ENCODE data around the gene KDM4D.

Gene KDM4D

DNA sequence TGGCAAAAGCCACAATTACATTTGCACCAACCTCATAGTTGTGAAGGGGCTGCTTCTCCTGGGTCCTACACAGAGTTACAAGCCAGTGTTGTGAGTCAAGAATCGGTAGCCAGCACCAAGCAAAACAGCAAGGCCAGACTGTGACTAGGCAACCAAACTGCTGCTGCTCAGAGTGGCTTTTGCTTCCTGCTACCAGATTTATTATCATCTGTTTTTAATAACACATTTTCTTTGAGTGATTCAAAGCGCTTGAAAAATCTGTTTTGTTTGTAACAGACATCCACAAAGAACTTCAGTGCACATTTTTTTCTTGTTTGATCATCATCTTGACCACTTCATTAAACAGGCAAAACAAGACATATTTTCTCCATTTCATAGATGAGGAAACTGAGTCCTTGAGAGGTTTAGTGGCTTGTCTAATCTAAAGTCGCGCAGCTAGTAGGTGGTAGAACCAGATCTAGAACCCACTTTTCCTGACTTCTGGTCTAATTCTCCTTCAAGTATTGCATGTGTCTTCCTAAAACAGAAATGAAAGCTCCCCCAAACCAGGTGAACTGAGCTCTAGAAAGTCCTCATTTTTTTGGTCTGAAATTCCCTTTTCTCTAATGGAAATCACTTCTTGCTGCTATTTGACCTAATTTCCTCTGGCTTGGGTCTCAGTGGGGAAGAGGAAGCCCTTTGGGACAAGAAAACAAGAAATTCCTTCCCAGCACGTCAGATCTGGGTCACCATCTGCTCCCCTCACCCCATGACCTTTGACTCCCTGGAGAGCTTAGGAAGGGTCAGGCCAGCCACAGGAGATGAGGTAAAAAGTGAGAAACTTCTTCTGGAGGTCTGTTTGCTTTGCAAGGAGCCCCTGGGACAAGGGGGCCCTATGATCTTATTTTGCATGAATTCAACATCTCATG is 40.0 kb upstream of the KDM4D start:
- H3K9ac ChIP-seq (ENCODE audit: low read length in 5 of 5): peak overlapping the region in 2 of 5 donors; percentile 10 to 46
- no peaks in the 10 kb centered on the region for H3K9me3 ChIP-seq (ENCODE audit: control insufficient read depth in 5 of 5, low read length in 5 of 5)

DNA sequence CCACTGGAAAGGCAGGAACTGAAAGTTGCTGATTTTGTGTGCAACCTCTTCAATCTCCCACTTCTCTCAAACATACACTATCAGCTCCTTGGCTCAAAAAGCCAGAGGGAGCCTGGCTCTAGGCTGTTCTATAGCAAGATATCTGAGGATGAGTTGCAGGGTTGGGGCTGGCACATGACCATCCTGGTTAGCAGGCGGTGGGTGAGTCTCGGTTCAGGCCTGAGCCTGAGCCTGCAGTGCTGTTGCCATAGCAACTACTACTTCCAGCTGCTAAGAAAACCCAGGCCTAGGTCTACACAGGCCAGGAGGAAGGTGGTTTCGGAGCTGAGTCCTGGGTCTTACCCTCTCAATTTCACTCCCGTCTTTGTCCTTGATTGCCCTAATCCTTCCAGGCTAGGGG is 39.1 kb upstream of the KDM4D start:
- Histone ChIP-seq H3K9me3 (ENCODE audit: control insufficient read depth in 5 of 5, low read length in 5 of 5) (no peaks in the 10 kb centered on the region), H3K4me3 (ENCODE audit: low read depth in 1 of 5, low read length in 5 of 5) (no peak overlapping the region), H3K9ac (ENCODE audit: low read length in 5 of 5) (no peak overlapping the region), H3K27ac (ENCODE audit: low read depth, low read length) (peak overlapping the region; percentile 56), H3K36me3 (ENCODE audit: control insufficient read depth in 5 of 5, insufficient read depth in 5 of 5, low read length in 5 of 5) (no peaks in the 10 kb centered on the region), H3K4me1 (ENCODE audit: control insufficient read depth in 5 of 5, insufficient read depth in 5 of 5, low read length in 5 of 5) (peaks cover 6 to 49% (median 40%) of the 10 kb centered on the region in 5 donors), H3K27me3 (ENCODE audit: control insufficient read depth in 5 of 5, insufficient read depth in 4 of 5, low read length in 5 of 5) (no peaks in the 10 kb centered on the region)

More for the DNA sequence above, 40.0 kb upstream of the KDM4D start:
- Histone ChIP-seq H3K27ac (ENCODE audit: low read depth, low read length) (peak overlapping the region; percentile 56), H3K36me3 (ENCODE audit: control insufficient read depth in 5 of 5, insufficient read depth in 5 of 5, low read length in 5 of 5) (no peaks in the 10 kb centered on the region), H3K27me3 (ENCODE audit: control insufficient read depth in 5 of 5, insufficient read depth in 4 of 5, low read length in 5 of 5) (no peaks in the 10 kb centered on the region), H3K4me1 (ENCODE audit: control insufficient read depth in 5 of 5, insufficient read depth in 5 of 5, low read length in 5 of 5) (peaks cover 6 to 46% (median 34%) of the 10 kb centered on the region in 5 donors), H3K4me3 (ENCODE audit: low read depth in 1 of 5, low read length in 5 of 5) (peak overlapping the region in 3 of 5 donors; percentile 7 to 19 (median 19))

DNA sequence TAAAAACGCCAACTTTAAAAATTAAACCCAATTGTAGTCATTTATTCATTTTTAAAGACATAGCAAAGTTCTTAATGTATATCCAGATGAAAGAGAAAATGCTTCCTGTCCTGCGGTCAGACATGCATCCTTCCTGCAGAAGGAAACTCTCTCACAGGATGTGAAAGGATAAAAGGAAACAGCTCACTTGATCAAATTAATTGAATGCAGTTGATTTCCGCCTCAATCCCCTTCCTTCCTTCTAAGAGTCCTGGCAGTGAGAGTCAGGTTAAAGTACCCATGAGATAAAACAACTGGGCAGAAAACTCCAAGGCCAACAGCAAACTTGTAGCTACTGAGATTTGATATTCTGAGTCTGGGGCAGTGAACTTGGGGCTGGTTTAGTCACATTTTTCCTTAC is 38.7 kb upstream of the KDM4D start:
- Histone ChIP-seq H3K27ac (ENCODE audit: low read depth, low read length) (no peak overlapping the region), H3K9ac (ENCODE audit: low read length in 5 of 5) (no peak overlapping the region), H3K4me1 (ENCODE audit: control insufficient read depth in 5 of 5, insufficient read depth in 5 of 5, low read length in 5 of 5) (peaks cover 6 to 54% (median 40%) of the 10 kb centered on the region in 5 donors), H3K9me3 (ENCODE audit: control insufficient read depth in 5 of 5, low read length in 5 of 5) (no peaks in the 10 kb centered on the region), H3K4me3 (ENCODE audit: low read depth in 1 of 5, low read length in 5 of 5) (no peak overlapping the region), H3K27me3 (ENCODE audit: control insufficient read depth in 5 of 5, insufficient read depth in 4 of 5, low read length in 5 of 5) (no peaks in the 10 kb centered on the region), H3K36me3 (ENCODE audit: control insufficient read depth in 5 of 5, insufficient read depth in 5 of 5, low read length in 5 of 5) (no peaks in the 10 kb centered on the region)

DNA sequence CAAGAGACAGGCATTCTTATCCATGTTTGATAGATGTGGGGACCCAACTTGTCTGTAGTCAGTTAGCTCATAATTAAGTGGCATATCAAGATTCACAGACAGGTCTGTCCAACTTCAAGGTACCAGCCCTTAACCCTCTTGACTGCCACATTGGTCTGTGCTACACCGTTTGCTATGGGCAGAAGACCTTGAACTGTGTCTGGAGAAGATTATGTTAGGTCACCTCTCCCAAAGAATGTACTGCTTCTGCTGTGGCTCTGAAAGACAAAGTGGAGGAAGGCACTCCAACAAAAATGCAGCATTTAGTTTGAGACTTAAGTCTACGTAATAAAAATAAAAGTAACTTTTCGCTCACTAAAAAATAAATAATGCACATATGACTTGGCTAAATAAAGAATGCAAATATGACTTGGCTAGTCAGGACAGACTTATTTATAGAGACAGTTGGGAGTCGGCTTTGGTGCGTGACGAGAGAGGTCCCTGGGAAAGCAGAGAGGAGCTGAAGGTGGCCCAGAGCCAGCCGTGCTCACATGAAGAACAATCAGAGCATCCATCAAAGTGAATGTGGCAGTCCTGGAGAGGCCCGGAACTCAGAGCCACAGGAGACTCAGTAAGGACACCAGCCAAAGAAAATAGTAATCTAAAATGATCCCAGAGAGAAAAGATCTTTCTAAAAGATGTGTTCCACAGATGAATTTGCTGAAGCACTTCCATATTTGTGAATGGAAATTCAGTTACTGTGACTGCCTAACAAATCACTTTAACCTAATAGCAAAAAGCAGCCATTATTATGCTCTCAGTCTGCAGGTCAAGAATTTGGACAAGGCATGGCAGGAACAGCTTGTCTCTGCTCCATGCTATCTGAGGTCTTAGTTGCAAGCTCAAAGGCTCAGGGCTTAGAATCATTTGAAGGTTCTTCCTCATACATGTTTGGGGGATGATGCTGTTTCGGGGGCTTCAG is 35.1 kb upstream of the KDM4D start:
- H3K4me1 ChIP-seq (ENCODE audit: control insufficient read depth in 5 of 5, insufficient read depth in 5 of 5, low read length in 5 of 5): peaks cover 5 to 44% (median 33%) of the 10 kb centered on the region in 5 donors
- H3K27me3 ChIP-seq (ENCODE audit: control insufficient read depth in 5 of 5, insufficient read depth in 4 of 5, low read length in 5 of 5): no peaks in the 10 kb centered on the region
- H3K4me3 ChIP-seq (ENCODE audit: low read depth in 1 of 5, low read length in 5 of 5): no peak overlapping the region
- no peaks in the 10 kb centered on the region for H3K36me3 ChIP-seq (ENCODE audit: control insufficient read depth in 5 of 5, insufficient read depth in 5 of 5, low read length in 5 of 5)
- H3K27ac ChIP-seq (ENCODE audit: low read depth, low read length): peak overlapping the region; percentile 1
- H3K9me3 ChIP-seq (ENCODE audit: control insufficient read depth in 5 of 5, low read length in 5 of 5): no peaks in the 10 kb centered on the region
- H3K9ac ChIP-seq (ENCODE audit: low read length in 5 of 5): no peak overlapping the region

DNA sequence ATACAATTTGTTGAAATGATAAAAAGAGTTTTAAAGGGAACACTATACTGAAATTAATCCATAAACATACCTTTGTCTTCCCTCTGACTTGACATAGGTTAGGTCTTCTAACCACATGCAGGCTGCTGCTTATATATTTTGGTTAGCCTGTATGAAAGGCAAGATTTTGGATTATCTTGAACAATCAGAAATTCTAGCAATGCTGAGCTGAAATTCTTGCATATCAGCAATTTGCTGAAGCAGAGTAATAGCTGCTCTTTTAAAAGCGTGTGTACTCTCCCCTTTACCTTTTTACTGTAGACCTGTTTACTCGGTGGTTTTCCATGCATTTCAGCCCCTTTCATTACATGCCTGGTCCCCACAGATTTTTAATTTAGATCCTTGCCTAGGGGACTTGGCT is 34.2 kb upstream of the KDM4D start:
- peaks cover 3 to 34% (median 24%) of the 10 kb centered on the region in 5 donors for H3K4me1 ChIP-seq (ENCODE audit: control insufficient read depth in 5 of 5, insufficient read depth in 5 of 5, low read length in 5 of 5)
- H3K4me3 ChIP-seq (ENCODE audit: low read depth in 1 of 5, low read length in 5 of 5): no peak overlapping the region
- no peak overlapping the region for H3K27ac ChIP-seq (ENCODE audit: low read depth, low read length)
- no peaks in the 10 kb centered on the region for H3K36me3 ChIP-seq (ENCODE audit: control insufficient read depth in 5 of 5, insufficient read depth in 5 of 5, low read length in 5 of 5)
- H3K9me3 ChIP-seq (ENCODE audit: control insufficient read depth in 5 of 5, low read length in 5 of 5): no peaks in the 10 kb centered on the region
- H3K9ac ChIP-seq (ENCODE audit: low read length in 5 of 5): no peak overlapping the region
- H3K27me3 ChIP-seq (ENCODE audit: control insufficient read depth in 5 of 5, insufficient read depth in 4 of 5, low read length in 5 of 5): no peaks in the 10 kb centered on the region

DNA sequence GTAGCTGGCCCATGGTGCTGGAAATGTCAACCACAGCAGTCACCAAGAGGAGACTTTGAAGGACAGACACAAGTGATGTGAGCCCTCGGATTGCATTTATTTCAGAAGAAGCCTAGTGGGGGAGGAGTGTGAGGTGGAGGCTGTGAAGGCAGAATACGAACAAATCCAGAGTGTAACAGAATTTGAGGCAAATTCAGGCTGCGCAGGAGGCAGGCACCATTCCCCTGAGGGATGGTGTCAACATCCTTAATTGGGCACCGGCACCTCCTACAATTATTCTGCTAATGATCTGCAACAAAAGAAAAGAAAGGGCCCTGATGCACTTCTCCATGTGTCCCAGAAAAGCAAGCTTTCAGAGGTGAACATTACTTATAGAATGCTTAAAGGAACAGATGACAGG is 32.4 kb upstream of the KDM4D start:
- Histone ChIP-seq H3K27ac (ENCODE audit: low read depth, low read length) (no peak overlapping the region), H3K4me3 (ENCODE audit: low read depth in 1 of 5, low read length in 5 of 5) (no peak overlapping the region), H3K36me3 (ENCODE audit: control insufficient read depth in 5 of 5, insufficient read depth in 5 of 5, low read length in 5 of 5) (no peaks in the 10 kb centered on the region), H3K9ac (ENCODE audit: low read length in 5 of 5) (no peak overlapping the region), H3K27me3 (ENCODE audit: control insufficient read depth in 5 of 5, insufficient read depth in 4 of 5, low read length in 5 of 5) (no peaks in the 10 kb centered on the region), H3K9me3 (ENCODE audit: control insufficient read depth in 5 of 5, low read length in 5 of 5) (no peaks in the 10 kb centered on the region), H3K4me1 (ENCODE audit: control insufficient read depth in 5 of 5, insufficient read depth in 5 of 5, low read length in 5 of 5) (peaks cover 0 to 20% (median 15%) of the 10 kb centered on the region in 5 donors)

DNA sequence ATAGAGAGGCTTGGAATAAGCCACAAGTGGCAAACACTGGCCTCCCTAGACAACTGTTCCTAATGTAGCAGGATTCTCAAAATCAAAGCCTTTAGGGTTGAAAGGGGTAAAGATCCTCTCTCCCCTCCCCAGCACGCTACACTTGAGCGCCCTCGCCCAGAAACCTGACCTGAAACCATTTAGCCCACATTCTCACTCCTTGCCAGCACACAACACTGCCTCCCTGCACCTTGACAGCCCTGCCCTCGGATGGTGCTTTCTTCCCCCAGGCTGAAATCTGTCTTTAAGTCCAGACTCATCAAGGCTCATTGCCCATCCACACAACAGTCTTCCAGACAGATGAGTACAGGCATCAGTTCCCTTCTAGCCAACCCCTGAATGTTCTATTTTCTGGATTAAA is 26.7 kb upstream of the KDM4D start:
- H3K36me3 ChIP-seq (ENCODE audit: control insufficient read depth in 5 of 5, insufficient read depth in 5 of 5, low read length in 5 of 5): no peaks in the 10 kb centered on the region
- H3K4me1 ChIP-seq (ENCODE audit: control insufficient read depth in 5 of 5, insufficient read depth in 5 of 5, low read length in 5 of 5): no peaks in the 10 kb centered on the region
- no peak overlapping the region for H3K4me3 ChIP-seq (ENCODE audit: low read depth in 1 of 5, low read length in 5 of 5)
- H3K27ac ChIP-seq (ENCODE audit: low read depth, low read length): no peak overlapping the region
- H3K9ac ChIP-seq (ENCODE audit: low read length in 5 of 5): no peak overlapping the region
- peaks cover 0 to 2% (median 0%) of the 10 kb centered on the region in 5 donors for H3K9me3 ChIP-seq (ENCODE audit: control insufficient read depth in 5 of 5, low read length in 5 of 5)
- no peaks in the 10 kb centered on the region for H3K27me3 ChIP-seq (ENCODE audit: control insufficient read depth in 5 of 5, insufficient read depth in 4 of 5, low read length in 5 of 5)

DNA sequence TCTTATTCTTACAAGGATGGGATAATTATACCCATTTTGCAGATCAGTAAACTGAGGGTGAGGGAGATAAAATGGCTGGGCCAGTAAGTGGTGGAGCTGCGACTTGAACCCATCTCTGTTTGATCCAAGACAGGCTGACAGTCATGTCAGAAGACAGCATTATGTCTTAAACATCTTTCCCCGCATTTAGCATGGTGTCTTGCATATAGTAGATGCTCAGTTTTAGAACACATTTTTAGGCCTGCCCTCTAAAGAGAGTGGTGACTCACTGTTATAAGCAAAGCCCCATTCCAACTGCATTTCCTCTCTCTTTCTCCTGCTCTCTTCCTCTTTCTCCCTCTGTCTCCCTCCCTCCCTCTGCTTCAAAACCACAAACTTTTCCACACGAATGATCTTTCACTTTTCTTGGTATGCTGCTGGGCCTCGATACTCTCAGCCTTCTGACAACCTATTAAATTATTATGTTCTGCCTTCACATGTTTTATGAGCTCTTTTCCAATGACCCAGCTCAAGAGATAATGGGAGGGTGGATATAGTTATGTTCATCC is 25.4 kb upstream of the KDM4D start:
- Histone ChIP-seq H3K36me3 (ENCODE audit: control insufficient read depth in 5 of 5, insufficient read depth in 5 of 5, low read length in 5 of 5) (no peaks in the 10 kb centered on the region), H3K27me3 (ENCODE audit: control insufficient read depth in 5 of 5, insufficient read depth in 4 of 5, low read length in 5 of 5) (no peaks in the 10 kb centered on the region), H3K9me3 (ENCODE audit: control insufficient read depth in 5 of 5, low read length in 5 of 5) (peaks cover 0 to 2% (median 0%) of the 10 kb centered on the region in 5 donors), H3K4me1 (ENCODE audit: control insufficient read depth in 5 of 5, insufficient read depth in 5 of 5, low read length in 5 of 5) (no peaks in the 10 kb centered on the region), H3K27ac (ENCODE audit: low read depth, low read length) (no peak overlapping the region), H3K9ac (ENCODE audit: low read length in 5 of 5) (no peak overlapping the region), H3K4me3 (ENCODE audit: low read depth in 1 of 5, low read length in 5 of 5) (no peak overlapping the region)

DNA sequence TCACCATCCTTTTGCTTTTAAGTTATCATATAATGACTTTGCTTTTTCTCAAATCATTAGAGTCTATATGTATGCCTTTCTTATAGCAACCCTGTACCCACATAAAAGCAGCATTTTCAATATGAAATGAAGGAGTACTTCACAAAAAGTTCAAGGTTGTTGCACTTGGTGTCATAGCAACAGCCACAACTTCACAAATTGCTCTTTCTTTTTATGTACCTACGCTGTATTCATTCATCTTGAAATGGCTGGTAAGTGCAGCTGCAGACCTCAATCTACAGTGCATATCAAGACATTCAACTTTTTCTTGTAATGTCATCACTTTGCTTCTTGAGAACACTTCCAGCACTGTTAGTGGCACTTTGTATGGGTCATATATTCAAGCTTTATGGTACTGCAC is 18.8 kb upstream of the KDM4D start:
- Histone ChIP-seq H3K9me3 (ENCODE audit: control insufficient read depth in 5 of 5, low read length in 5 of 5) (peaks cover 0 to 2% (median 0%) of the 10 kb centered on the region in 5 donors), H3K36me3 (ENCODE audit: control insufficient read depth in 5 of 5, insufficient read depth in 5 of 5, low read length in 5 of 5) (peaks cover 0 to 17% (median 11%) of the 10 kb centered on the region in 5 donors), H3K4me1 (ENCODE audit: control insufficient read depth in 5 of 5, insufficient read depth in 5 of 5, low read length in 5 of 5) (no peaks in the 10 kb centered on the region), H3K27ac (ENCODE audit: low read depth, low read length) (no peak overlapping the region), H3K4me3 (ENCODE audit: low read depth in 1 of 5, low read length in 5 of 5) (no peak overlapping the region), H3K9ac (ENCODE audit: low read length in 5 of 5) (no peak overlapping the region), H3K27me3 (ENCODE audit: control insufficient read depth in 5 of 5, insufficient read depth in 4 of 5, low read length in 5 of 5) (no peaks in the 10 kb centered on the region)

Measured in subcutaneous abdominal adipose tissue (tissue), 5 donors.